Stomach (tissue), 4 donors: Measurements from ENCODE around the gene MB21D2.

Source experiments
- EP300 ChIP-seq: sonication (generic); formaldehyde crosslinking; IDR thresholded peaks from one replicate; pipeline ENCODE4 v1.6.1; 2017; ENCODE audit warnings: antibody characterized with exemption
- POLR2A ChIP-seq, 4 donors: fragments of 450-650 bp; IDR thresholded peaks; one replicate each; pipeline ENCODE4 v1.6.1; 2016; ENCODE audit warnings: antibody characterized with exemption in 4 of 4, control low read depth in 2 of 4, mild to moderate bottlenecking in 1 of 4, moderate library complexity in 1 of 4
- POLR2AphosphoS5 ChIP-seq, 3 donors: sonication (generic); formaldehyde crosslinking; IDR thresholded peaks; one replicate each; pipeline ENCODE4 v1.6.1; 2016; ENCODE audit warnings: antibody characterized with exemption in 3 of 3
- TF ChIP-seq, protein P1 (sequence below), 7 experiments: fragments of 450-650 bp in 4 of 7; fragments of 200-600 bp in 3 of 7; sonication (generic) in 3 of 7; IDR thresholded peaks; one replicate each; pipeline ENCODE4 v1.5.1; 2016 to 2019; ENCODE audit warnings: antibody characterized with exemption in 7 of 7, control low read depth in 2 of 7, mild to moderate bottlenecking in 1 of 7

DNA sequence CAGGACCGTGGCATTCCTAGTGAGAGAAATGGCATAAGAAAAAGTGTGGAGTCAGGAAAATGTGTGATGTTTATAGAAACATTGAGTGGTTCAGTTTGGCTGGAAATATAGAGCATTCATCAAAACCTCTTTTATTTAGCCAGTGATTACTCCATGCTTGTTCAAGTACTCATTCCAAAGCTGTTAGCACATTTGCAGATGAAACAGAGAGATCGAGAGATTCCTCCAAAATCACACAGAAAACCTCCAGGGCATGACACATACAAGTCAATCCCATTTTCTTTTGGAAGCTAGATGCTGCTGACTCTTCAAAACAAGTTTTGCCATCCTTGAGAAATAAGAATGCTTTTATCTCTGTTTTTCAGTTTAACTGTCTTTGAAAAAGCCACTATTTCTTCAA, 11.5 kb upstream of the MB21D2 start:
- TF ChIP-seq, protein P1, sequence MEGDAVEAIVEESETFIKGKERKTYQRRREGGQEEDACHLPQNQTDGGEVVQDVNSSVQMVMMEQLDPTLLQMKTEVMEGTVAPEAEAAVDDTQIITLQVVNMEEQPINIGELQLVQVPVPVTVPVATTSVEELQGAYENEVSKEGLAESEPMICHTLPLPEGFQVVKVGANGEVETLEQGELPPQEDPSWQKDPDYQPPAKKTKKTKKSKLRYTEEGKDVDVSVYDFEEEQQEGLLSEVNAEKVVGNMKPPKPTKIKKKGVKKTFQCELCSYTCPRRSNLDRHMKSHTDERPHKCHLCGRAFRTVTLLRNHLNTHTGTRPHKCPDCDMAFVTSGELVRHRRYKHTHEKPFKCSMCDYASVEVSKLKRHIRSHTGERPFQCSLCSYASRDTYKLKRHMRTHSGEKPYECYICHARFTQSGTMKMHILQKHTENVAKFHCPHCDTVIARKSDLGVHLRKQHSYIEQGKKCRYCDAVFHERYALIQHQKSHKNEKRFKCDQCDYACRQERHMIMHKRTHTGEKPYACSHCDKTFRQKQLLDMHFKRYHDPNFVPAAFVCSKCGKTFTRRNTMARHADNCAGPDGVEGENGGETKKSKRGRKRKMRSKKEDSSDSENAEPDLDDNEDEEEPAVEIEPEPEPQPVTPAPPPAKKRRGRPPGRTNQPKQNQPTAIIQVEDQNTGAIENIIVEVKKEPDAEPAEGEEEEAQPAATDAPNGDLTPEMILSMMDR (IDR thresholded peaks at IDR 0.05): no peak
- no peak for TF ChIP-seq POLR2A (IDR thresholded peaks at IDR 0.05)
- TF ChIP-seq POLR2AphosphoS5 (IDR thresholded peaks at IDR 0.05): no peak
- no peak for TF ChIP-seq EP300
